Osteocyte (in vitro differentiated cells): ENCODE measurements around the gene RBAK. TPM values are rescaled to one million over a fixed set of nuclear protein-coding genes. Genes with fewer than 3 reads are reported as not detected.
"Not testable (repeated sequence)": the region's sequence is repeated elsewhere in the genome, so short reads cannot be mapped to it uniquely, and the experiment has no call there.

Experiments
- DNase-seq: peaks from one replicate; pipeline ENCODE4 v3.0.0; 2021; ENCODE audit warnings: mixed read lengths; ENCODE audit not compliant: unreplicated experiment; ENCODE audit errors: extremely low spot score
- H3K27ac Mint-ChIP-seq: one replicate; pipeline ENCODE4 v1.8.0; 2021; ENCODE audit warnings: mild to moderate bottlenecking, mixed read lengths; ENCODE audit not compliant: unreplicated experiment
- H3K27me3 Mint-ChIP-seq: one replicate; pipeline ENCODE4 v1.8.0; 2021; ENCODE audit warnings: mixed read lengths; ENCODE audit not compliant: unreplicated experiment
- H3K36me3 Mint-ChIP-seq: one replicate; pipeline ENCODE4 v1.8.0; 2021; ENCODE audit warnings: mixed read lengths; ENCODE audit not compliant: unreplicated experiment
- H3K4me1 Mint-ChIP-seq: one replicate; pipeline ENCODE4 v1.8.0; 2021; ENCODE audit warnings: mixed read lengths; ENCODE audit not compliant: unreplicated experiment
- H3K4me3 Mint-ChIP-seq: one replicate; pipeline ENCODE4 v1.8.0; 2021; ENCODE audit warnings: mild to moderate bottlenecking, moderate library complexity, mixed read lengths; ENCODE audit not compliant: unreplicated experiment
- H3K9me3 Mint-ChIP-seq: one replicate; pipeline ENCODE4 v1.8.0; 2021; ENCODE audit warnings: mixed read lengths; ENCODE audit not compliant: unreplicated experiment
- total RNA-seq: library from RNA; stranded (reverse); gene quantifications from 2 replicates; pipeline ENCODE4 v1.2.1, GENCODE V29; 2021
- TF ChIP-seq, protein P1 (sequence below): fragments of 200-600 bp; sonication (generic); IDR thresholded peaks from 2 replicates; pipeline ENCODE4 v1.5.0; 2021; ENCODE audit warnings: antibody characterized with exemption, mild to moderate bottlenecking, moderate library complexity

RBAK gene
- total RNA-seq, 1 donor from 2014 or later, result 13.0 TPM

DNA sequence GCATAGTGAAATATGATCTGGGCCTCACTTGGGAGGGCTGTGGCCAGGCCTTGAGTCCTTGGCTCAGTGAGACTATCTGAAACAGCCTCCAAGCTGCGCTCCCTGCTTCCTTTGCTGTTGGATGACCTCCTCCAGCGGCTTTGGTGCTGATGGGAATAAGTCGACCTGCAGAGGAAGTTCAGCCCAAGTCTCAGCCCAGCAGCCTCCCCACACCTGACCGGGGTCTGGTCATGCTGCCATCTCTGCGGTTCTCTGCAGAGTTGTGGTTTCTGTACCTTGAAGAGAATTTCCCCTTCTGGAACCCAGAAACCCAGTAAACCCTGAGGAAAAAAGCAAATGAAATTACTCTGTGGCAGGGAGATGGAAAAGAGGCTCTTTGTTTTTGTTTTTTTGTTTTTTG lies 4.6 kb upstream of the RBAK start:
- DNase-seq, result no peak
- Mint-ChIP-seq H3K4me3 (no peak overlapping the region), H3K36me3 (peaks cover 3% of the 10 kb centered on the region), H3K27me3 (no peaks in the 10 kb centered on the region), H3K4me1 (peaks cover 6% of the 10 kb centered on the region), H3K9me3 (no peaks in the 10 kb centered on the region), H3K27ac (no peak overlapping the region)
- TF ChIP-seq, protein P1, sequence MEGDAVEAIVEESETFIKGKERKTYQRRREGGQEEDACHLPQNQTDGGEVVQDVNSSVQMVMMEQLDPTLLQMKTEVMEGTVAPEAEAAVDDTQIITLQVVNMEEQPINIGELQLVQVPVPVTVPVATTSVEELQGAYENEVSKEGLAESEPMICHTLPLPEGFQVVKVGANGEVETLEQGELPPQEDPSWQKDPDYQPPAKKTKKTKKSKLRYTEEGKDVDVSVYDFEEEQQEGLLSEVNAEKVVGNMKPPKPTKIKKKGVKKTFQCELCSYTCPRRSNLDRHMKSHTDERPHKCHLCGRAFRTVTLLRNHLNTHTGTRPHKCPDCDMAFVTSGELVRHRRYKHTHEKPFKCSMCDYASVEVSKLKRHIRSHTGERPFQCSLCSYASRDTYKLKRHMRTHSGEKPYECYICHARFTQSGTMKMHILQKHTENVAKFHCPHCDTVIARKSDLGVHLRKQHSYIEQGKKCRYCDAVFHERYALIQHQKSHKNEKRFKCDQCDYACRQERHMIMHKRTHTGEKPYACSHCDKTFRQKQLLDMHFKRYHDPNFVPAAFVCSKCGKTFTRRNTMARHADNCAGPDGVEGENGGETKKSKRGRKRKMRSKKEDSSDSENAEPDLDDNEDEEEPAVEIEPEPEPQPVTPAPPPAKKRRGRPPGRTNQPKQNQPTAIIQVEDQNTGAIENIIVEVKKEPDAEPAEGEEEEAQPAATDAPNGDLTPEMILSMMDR, result no peak

DNA sequence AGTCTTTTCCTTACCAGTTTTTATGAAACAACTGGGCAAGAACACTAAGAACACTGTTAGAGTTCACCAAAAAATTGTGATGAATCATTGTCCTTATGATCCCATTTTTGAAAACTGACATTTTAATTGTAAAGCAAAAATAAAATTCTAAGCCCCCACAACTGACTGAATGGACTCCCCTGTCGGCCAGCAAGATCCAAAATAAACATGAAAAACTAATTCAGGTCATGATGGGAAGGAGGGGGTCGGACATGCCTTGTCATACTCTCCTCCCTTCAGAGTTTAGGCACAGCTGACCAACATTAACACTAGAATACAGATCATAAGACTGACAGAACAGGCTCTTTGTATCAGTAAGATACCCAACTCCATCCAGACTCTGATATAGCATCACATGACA lies 2.0 kb upstream of the RBAK start:
- TF ChIP-seq, protein P1, result no peak
- no peaks in the 10 kb centered on the region for H3K27me3 Mint-ChIP-seq
- H3K9me3 Mint-ChIP-seq, result no peaks in the 10 kb centered on the region
- no peak overlapping the region for H3K27ac Mint-ChIP-seq
- peaks cover 14% of the 10 kb centered on the region for H3K4me1 Mint-ChIP-seq
- DNase-seq, result no peak
- H3K4me3 Mint-ChIP-seq, result no peak overlapping the region
- H3K36me3 Mint-ChIP-seq, result peaks cover 6% of the 10 kb centered on the region

DNA sequence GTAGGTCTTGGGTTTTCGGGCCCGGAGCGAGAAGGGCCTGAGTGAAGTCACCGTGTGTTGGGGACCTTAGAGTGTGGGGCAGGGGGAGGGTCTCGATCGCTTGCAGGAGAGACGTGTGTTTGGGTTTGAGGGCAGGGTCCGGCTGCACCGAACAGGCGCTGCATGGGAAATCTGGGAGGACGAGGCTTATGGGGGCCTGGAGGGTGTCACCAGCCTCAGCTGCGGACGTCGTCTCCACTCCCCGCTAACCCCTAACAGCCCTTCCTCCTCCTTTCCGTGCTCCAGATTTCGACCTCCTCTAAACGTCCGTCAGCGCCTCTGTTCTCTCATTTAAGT lies 705 bp downstream of the RBAK start:
- peaks cover 30% of the 10 kb centered on the region for H3K36me3 Mint-ChIP-seq
- peak overlapping the region; percentile 92 for H3K27ac Mint-ChIP-seq
- H3K4me1 Mint-ChIP-seq, result peaks cover 14% of the 10 kb centered on the region
- peak overlapping the region; percentile 93 for H3K4me3 Mint-ChIP-seq
- not testable (repeated sequence) for H3K27me3 Mint-ChIP-seq, H3K9me3 Mint-ChIP-seq, DNase-seq

DNA sequence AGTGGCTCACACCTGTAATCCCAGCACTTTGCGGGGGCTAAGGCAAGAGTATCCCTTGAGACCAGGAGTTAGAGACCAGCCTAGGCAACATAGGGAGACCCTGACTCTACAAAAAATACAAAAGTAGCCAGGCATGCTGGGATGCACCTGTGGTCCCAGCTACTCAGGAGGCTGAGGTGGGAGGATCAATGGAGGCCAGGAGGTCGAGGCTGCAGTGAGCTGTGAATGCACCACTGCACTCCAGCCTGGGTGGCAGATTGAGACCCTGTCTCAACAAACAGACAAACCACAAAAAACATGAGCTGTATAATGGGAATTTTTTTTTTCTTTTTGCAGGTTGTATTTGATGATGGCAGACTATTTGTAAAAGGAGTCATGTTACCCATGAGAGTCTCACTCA lies 1.5 kb downstream of the RBAK start:
- H3K9me3 Mint-ChIP-seq, result peaks cover 16% of the 10 kb centered on the region
- H3K27ac Mint-ChIP-seq, result not testable (repeated sequence)

DNA sequence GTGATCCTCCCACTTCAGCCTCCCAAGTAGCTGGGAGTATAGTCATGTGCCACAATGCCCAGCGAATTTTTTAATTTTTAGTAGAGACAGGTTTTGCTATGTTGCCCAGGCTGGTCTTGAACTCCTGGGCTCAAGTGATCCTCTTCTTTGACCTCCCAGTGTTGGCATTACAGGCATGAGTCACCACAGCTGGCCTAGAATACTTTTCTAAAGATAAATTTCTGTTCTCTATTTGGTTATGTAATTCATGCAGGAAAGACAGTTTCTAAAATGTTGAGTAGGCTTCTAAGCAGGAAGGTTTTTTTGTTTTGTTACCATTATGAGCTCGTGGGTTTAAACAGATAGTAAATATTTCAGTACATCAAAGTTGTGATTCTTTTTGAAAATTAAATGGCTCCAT lies 5.0 kb downstream of the RBAK start:
- peaks cover 68% of the 10 kb centered on the region for H3K36me3 Mint-ChIP-seq
- DNase-seq, result no peak
- H3K9me3 Mint-ChIP-seq, result peaks cover 34% of the 10 kb centered on the region
- no peak overlapping the region for H3K4me3 Mint-ChIP-seq
- no peaks in the 10 kb centered on the region for H3K27me3 Mint-ChIP-seq
- H3K27ac Mint-ChIP-seq, result no peak overlapping the region
- H3K4me1 Mint-ChIP-seq, result peaks cover 9% of the 10 kb centered on the region
- TF ChIP-seq, protein P1, result no peak

More for the DNA sequence above, 1.5 kb downstream of the RBAK start:
- peak overlapping the region; percentile 93 for H3K4me3 Mint-ChIP-seq
- H3K36me3 Mint-ChIP-seq, result peaks cover 38% of the 10 kb centered on the region
- peaks cover 14% of the 10 kb centered on the region for H3K4me1 Mint-ChIP-seq
- H3K27me3 Mint-ChIP-seq, DNase-seq: not testable (repeated sequence)

DNA sequence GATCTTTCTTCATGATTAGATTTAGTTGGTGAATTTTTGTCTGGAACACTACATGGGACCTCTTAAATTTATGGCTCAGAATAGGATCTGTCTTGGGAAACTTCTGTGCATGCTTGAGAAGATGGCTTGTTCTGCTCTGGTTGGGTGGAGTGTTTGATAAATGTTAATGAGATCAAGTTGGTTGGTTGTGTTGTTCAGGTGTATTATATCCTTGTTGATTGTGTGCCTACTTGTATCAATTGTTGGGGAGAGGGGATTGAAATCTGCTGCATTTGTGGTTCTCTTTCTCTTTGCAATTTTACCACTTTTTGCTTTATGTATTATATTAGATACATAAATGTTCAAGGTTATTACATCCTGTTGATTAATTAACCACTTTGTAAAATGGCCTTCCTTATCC lies 6.1 kb downstream of the RBAK start:
- not testable (repeated sequence) for H3K27me3 Mint-ChIP-seq, H3K4me1 Mint-ChIP-seq, H3K27ac Mint-ChIP-seq, H3K4me3 Mint-ChIP-seq, DNase-seq
- Mint-ChIP-seq H3K9me3 (peaks cover 40% of the 10 kb centered on the region), H3K36me3 (peaks cover 76% of the 10 kb centered on the region)

GRCh38 chr7:5053175-5053574 lies 7.5 kb downstream of the RBAK start:
- no peak overlapping the region for H3K27ac Mint-ChIP-seq
- H3K36me3 Mint-ChIP-seq, result peaks cover 87% of the 10 kb centered on the region
- H3K4me3 Mint-ChIP-seq, result no peak overlapping the region
- H3K27me3 Mint-ChIP-seq, result no peaks in the 10 kb centered on the region
- no peaks in the 10 kb centered on the region for H3K4me1 Mint-ChIP-seq
- TF ChIP-seq, protein P1, result no peak
- peaks cover 47% of the 10 kb centered on the region for H3K9me3 Mint-ChIP-seq
- DNase-seq, result no peak
